ENCODE results near the gene MSMP.

Gene MSMP

GRCh38 chr9:35738186-35738585, 15.9 kb downstream of the MSMP start:
- Histone ChIP-seq H3K27ac (no peak overlapping the region), H3K4me3 (no peak overlapping the region)
- TF ChIP-seq, protein P1, sequence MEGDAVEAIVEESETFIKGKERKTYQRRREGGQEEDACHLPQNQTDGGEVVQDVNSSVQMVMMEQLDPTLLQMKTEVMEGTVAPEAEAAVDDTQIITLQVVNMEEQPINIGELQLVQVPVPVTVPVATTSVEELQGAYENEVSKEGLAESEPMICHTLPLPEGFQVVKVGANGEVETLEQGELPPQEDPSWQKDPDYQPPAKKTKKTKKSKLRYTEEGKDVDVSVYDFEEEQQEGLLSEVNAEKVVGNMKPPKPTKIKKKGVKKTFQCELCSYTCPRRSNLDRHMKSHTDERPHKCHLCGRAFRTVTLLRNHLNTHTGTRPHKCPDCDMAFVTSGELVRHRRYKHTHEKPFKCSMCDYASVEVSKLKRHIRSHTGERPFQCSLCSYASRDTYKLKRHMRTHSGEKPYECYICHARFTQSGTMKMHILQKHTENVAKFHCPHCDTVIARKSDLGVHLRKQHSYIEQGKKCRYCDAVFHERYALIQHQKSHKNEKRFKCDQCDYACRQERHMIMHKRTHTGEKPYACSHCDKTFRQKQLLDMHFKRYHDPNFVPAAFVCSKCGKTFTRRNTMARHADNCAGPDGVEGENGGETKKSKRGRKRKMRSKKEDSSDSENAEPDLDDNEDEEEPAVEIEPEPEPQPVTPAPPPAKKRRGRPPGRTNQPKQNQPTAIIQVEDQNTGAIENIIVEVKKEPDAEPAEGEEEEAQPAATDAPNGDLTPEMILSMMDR (IDR thresholded peaks at IDR 0.05): no peak
- DNase-seq (ENCODE audit: low spot score): no peak

GRCh38 chr9:35737143-35737542, 16.9 kb downstream of the MSMP start:
- TF ChIP-seq, protein P1 (IDR thresholded peaks at IDR 0.05): no peak
- DNase-seq (ENCODE audit: low spot score): no peak
- H3K27ac ChIP-seq: no peak overlapping the region
- H3K4me3 ChIP-seq: no peak overlapping the region

DNA sequence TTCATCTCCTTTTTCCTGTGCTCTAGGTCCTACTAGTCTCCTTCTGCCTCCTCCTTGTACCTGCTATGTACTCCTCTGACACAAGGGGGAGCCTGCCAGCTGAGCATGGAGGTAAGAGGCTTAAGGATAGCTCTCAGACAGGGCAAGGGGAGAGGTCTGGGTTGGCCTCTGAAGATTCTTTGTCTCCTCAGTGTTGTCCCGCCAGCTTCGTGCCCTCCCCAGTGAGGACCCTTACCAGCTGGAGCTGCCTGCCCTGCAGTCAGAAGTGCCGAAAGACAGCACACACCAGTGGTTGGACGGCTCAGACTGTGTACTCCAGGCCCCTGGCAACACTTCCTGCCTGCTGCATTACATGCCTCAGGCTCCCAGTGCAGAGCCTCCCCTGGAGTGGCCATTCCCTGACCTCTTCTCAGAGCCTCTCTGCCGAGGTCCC, 17.9 kb downstream of the MSMP start:
- Histone ChIP-seq H3K27ac (peak overlapping the region in 1 of 2 donors; percentile 56), H3K4me3 (no peak overlapping the region)
- TF ChIP-seq, protein P1 (IDR thresholded peaks at IDR 0.05): peak; percentile 78
- DNase-seq (ENCODE audit: low spot score): no peak

GRCh38 chr9:35734096-35734495, 20.0 kb downstream of the MSMP start:
- TF ChIP-seq, protein P1 (IDR thresholded peaks at IDR 0.05): no peak
- Histone ChIP-seq H3K27ac (no peak overlapping the region), H3K4me3 (no peak overlapping the region)
- DNase-seq (ENCODE audit: low spot score): no peak

DNA sequence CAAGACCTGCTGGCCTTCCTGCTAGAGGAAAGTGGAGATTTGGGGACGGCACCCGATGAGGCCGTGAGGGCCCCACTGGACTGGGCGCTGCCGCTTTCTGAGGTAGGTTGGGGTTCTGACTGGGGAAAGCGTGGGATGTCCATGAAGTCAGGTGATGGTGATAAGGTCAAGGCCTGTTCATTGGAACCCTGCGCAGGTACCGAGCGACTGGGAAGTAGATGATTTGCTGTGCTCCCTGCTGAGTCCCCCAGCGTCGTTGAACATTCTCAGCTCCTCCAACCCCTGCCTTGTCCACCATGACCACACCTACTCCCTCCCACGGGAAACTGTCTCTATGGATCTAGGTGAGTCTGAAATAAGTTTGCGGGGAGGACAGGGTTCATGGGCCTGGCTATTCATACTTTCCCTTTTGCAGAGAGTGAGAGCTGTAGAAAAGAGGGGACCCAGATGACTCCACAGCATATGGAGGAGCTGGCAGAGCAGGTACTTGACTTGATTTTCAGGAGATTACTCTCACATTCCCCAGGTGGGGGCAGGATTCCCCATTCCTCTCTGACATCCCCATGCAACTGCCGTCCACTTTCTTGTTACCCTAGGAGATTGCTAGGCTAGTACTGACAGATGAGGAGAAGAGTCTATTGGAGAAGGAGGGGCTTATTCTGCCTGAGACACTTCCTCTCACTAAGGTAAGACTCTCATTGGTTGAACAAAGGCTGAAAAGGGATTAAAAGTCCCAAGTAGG, 21.1 kb downstream of the MSMP start:
- no peak for DNase-seq (ENCODE audit: low spot score)
- H3K4me3 ChIP-seq: peak overlapping the region; percentile 84
- peak overlapping the region; percentile 97 to 99 for H3K27ac ChIP-seq
- TF ChIP-seq, protein P1 (IDR thresholded peaks at IDR 0.05): no peak

DNA sequence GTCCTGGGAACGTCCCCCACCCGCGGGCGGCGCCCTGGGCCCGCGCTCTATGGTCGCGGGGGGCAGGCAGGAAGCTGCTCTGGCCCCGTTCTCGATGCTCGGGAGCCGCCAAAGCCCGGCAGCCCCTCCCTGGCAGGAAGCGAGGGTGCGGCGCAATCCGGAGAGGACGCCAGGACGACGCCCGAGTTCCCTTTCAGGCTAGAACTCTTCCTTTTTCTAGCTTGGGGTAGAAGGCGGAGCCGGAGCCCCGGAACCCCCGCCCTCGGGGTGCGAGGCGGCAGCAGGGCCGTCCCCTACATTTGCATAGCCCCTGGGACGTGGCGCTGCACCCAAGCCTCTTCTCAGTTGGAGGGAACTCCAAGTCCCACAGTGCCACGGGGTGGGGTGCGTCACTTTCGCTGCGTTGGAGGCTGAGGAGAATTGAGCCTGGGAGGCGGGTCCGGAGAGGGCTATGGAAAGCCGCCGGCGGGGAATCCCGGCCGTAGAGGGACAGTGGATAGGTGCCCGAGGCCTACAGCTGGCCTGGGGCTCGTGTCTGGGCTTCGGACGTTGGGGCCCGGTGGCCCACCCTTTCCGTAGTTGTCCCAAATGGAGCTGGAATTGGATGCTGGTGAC, 21.8 kb downstream of the MSMP start, which contains the start of the genes CREB3 and TLN1:
TSS of gene CREB3 (plus strand) at position 482 of the 615 bp plus-strand sequence. CDS start at position 589, 107 bp downstream.
TSS of gene TLN1 (minus strand) at position 11 of the 615 bp plus-strand sequence. CDS start 6,501 bp downstream, outside the sequence.
- Histone ChIP-seq H3K27ac (peak within 1 kb of the TSS; percentile 97 to 99), H3K4me3 (peak within 1 kb of the TSS; percentile 84)
- DNase-seq (ENCODE audit: low spot score): peak; percentile 100
- TF ChIP-seq, protein P1 (IDR thresholded peaks at IDR 0.05): no peak
